CD14-positive monocyte (primary cell): ENCODE measurements around the gene PLAC9. TPM values are rescaled to one million over a fixed set of nuclear protein-coding genes. Genes with fewer than 3 reads are reported as not detected.
"Not testable (repeated sequence)": the region's sequence is repeated elsewhere in the genome, so short reads cannot be mapped to it uniquely, and the experiment has no call there.

ENCODE experiments used
- DNase-seq, 3 donors: peaks; one replicate each; pipeline ENCODE4 v3.0.0-alpha.2; 2011 to 2022
- H2AFZ ChIP-seq: 2 replicates; pipeline ENCODE4 v1.6.0; 2012; ENCODE audit warnings: mild to moderate bottlenecking, low read depth, low read length, inconsistent platforms; ENCODE audit not compliant: insufficient read depth, poor library complexity, severe bottlenecking
- H3K27ac ChIP-seq, 2 donors: 1 replicate in 1 of 2; 2 replicates in 1 of 2; pipeline ENCODE4 v1.5.1; 2012 to 2013; ENCODE audit warnings: low read length in 2 of 2, control low read depth in 1 of 2, inconsistent platforms in 1 of 2, low read depth in 1 of 2, mild to moderate bottlenecking in 1 of 2
- H3K27me3 ChIP-seq, 2 donors: one replicate each; pipeline versions ENCODE4 v1.6.0 to v1.6.1; 2011 to 2013; ENCODE audit warnings: low read length in 2 of 2; ENCODE audit not compliant: control insufficient read depth in 2 of 2, insufficient read depth in 2 of 2
- H3K36me3 ChIP-seq, 2 donors: replicated peaks in 1 of 2; 1 replicate in 1 of 2; 2 replicates in 1 of 2; pipeline versions ENCODE4 v1.5.1 to v1.6.1; 2012 to 2013; ENCODE audit warnings: low read length in 2 of 2, control low read depth in 1 of 2, inconsistent platforms in 1 of 2, mild to moderate bottlenecking in 1 of 2; ENCODE audit not compliant: insufficient read depth in 2 of 2, control insufficient read depth in 1 of 2
- H3K4me1 ChIP-seq, 2 donors: 1 replicate in 1 of 2; 2 replicates in 1 of 2; pipeline versions ENCODE4 v1.5.1 to v1.6.1; 2012 to 2013; ENCODE audit warnings: low read length in 2 of 2, control low read depth in 1 of 2, inconsistent platforms in 1 of 2, mild to moderate bottlenecking in 1 of 2, moderate library complexity in 1 of 2; ENCODE audit not compliant: insufficient read depth in 2 of 2, control insufficient read depth in 1 of 2
- H3K4me2 ChIP-seq: replicated peaks from 2 replicates; pipeline ENCODE3; 2012; ENCODE audit warnings: low read length, moderate library complexity, mild to moderate bottlenecking; ENCODE audit not compliant: poor library complexity, severe bottlenecking; ENCODE audit errors: extremely low read depth
- H3K4me3 ChIP-seq, 3 experiments: fragments of 200-600 bp in 1 of 3; sonication (generic) in 1 of 3; replicated peaks in 1 of 3; 1 replicate in 2 of 3; 2 replicates in 1 of 3; pipeline ENCODE4 v1.5.1; 2011 to 2013; ENCODE audit warnings: low read length in 3 of 3, mild to moderate bottlenecking in 3 of 3, control low read depth in 2 of 3, low read depth in 2 of 3, inconsistent platforms in 1 of 3, moderate library complexity in 1 of 3
- H3K79me2 ChIP-seq: 2 replicates; pipeline ENCODE4 v1.6.0; 2012; ENCODE audit warnings: mild to moderate bottlenecking, control low read depth, inconsistent platforms, low read length, moderate library complexity; ENCODE audit not compliant: insufficient read depth
- H3K9ac ChIP-seq: 2 replicates; pipeline ENCODE4 v1.6.0; 2017; ENCODE audit warnings: low read length, mild to moderate bottlenecking; ENCODE audit not compliant: insufficient read depth, poor library complexity, severe bottlenecking
- H3K9me3 ChIP-seq, 2 donors: replicated peaks in 1 of 2; 1 replicate in 1 of 2; 2 replicates in 1 of 2; pipeline versions ENCODE4 v1.5.1 to v1.6.1; 2012 to 2013; ENCODE audit warnings: low read length in 2 of 2, control low read depth in 1 of 2; ENCODE audit not compliant: control insufficient read depth in 1 of 2, insufficient read depth in 1 of 2
- H4K20me1 ChIP-seq: 2 replicates; pipeline ENCODE4 v1.6.0; 2012; ENCODE audit warnings: mild to moderate bottlenecking, low read length, control low read depth, moderate library complexity; ENCODE audit not compliant: insufficient read depth
- H3K27ac Mint-ChIP-seq, 7 donors: one replicate each; pipeline ENCODE4 v1.8.0; 2020; ENCODE audit warnings: mild to moderate bottlenecking in 7 of 7, mixed read lengths in 7 of 7, moderate library complexity in 6 of 7, inconsistent platforms in 2 of 7
- H3K27me3 Mint-ChIP-seq, 3 donors: one replicate each; pipeline ENCODE4 v1.8.0; 2021 to 2022; ENCODE audit warnings: low read depth in 3 of 3, mild to moderate bottlenecking in 3 of 3, mixed read lengths in 3 of 3, moderate library complexity in 3 of 3, inconsistent platforms in 1 of 3
- H3K36me3 Mint-ChIP-seq, 2 donors: one replicate each; pipeline ENCODE4 v1.8.0; 2020; ENCODE audit warnings: mixed read lengths in 2 of 2, inconsistent platforms in 1 of 2, mild to moderate bottlenecking in 1 of 2
- H3K4me1 Mint-ChIP-seq: one replicate; pipeline ENCODE4 v1.8.0; 2020; ENCODE audit warnings: mild to moderate bottlenecking, mixed read lengths
- H3K4me3 Mint-ChIP-seq, 2 donors: one replicate each; pipeline ENCODE4 v1.8.0; 2020; ENCODE audit warnings: mild to moderate bottlenecking in 2 of 2, mixed read lengths in 2 of 2, moderate library complexity in 1 of 2
- H3K9me3 Mint-ChIP-seq, 7 donors: one replicate each; pipeline ENCODE4 v1.8.0; 2020 to 2022; ENCODE audit warnings: mixed read lengths in 7 of 7, mild to moderate bottlenecking in 6 of 7, moderate library complexity in 6 of 7, inconsistent platforms in 2 of 7
- CTCF ChIP-seq: fragments of 200-600 bp; IDR thresholded peaks from one replicate; pipeline ENCODE4 v1.8.0; 2022; ENCODE audit warnings: antibody characterized with exemption, mild to moderate bottlenecking
- WGBS: methylation state at CpG from one replicate; pipeline ENCODE4 v1.1.5; 2013; ENCODE audit warnings: missing lambda C conversion rate; ENCODE audit not compliant: insufficient coverage; 5-methylcytosine and 5-hydroxymethylcytosine counted together
- intact Hi-C, 2 donors: fragments of 100-400 bp; cut with micrococcal nuclease; formaldehyde crosslinking; loops; one replicate each; pipeline versions ENCODE4 v1.15.0 to v1.15.1; 2023
- polyA plus RNA-seq, 3 donors: library from polyadenylated mRNA; depleted of rRNA in 1 of 3; unstranded in 2 of 3; stranded (reverse) in 1 of 3; fragments of 300-500 nt in 2 of 3; fragments of >200 nt in 1 of 3; fragmentation: Illumina TruSeq in 2 of 3; gene quantifications; 1 replicate in 2 of 3; 2 replicates in 1 of 3; pipeline ENCODE4 v1.2.3, GENCODE V29; 2012 to 2021

Gene PLAC9
- polyA plus RNA-seq, 3 donors, result not detected

- H3K27ac Mint-ChIP-seq, result no peak overlapping the region
- H3K4me3 ChIP-seq, result no peak overlapping the region
Observed at GRCh38 chr10:80144067-80144695, 11.7 kb downstream of the PLAC9 start.

GRCh38 chr10:80144696-80145131, 12.2 kb downstream of the PLAC9 start:
- H3K27ac Mint-ChIP-seq, result no peak overlapping the region
- WGBS, result 0% methylated on average over 7 of the region's 12 CpGs
- no peak for DNase-seq
- peaks cover 21% of the 10 kb centered on the region for H3K4me1 Mint-ChIP-seq
- Histone ChIP-seq H3K27me3 (peaks cover 0 to 5% of the 10 kb centered on the region in 2 donors), H3K4me2 (no peak overlapping the region), H3K27ac (no peak overlapping the region), H4K20me1 (peaks cover 3% of the 10 kb centered on the region), H3K4me3 (no peak overlapping the region), H3K4me1 (peaks cover 12 to 14% of the 10 kb centered on the region in 2 donors), H3K9ac (no peak overlapping the region), H3K9me3 (no peaks in the 10 kb centered on the region), H3K79me2 (no peaks in the 10 kb centered on the region), H2AFZ (no peak overlapping the region), H3K36me3 (peaks cover 0 to 8% of the 10 kb centered on the region in 2 donors)
- H3K4me3 Mint-ChIP-seq, result peak overlapping the region; percentile 45 to 79
- H3K27me3 Mint-ChIP-seq, result peaks cover 12 to 23% (median 12%) of the 10 kb centered on the region in 3 donors
- H3K9me3 Mint-ChIP-seq, result peaks cover 0 to 2% (median 0%) of the 10 kb centered on the region in 7 donors
- intact Hi-C loops, result loop anchor here (2.0 to 5.0 kb wide), 3 partner anchors 63 to 78 kb away; partner anchors contain the start of gene ANXA11 (in 1 of the 2)
- TF ChIP-seq CTCF, result no peak
- peaks cover 17 to 20% of the 10 kb centered on the region in 2 donors for H3K36me3 Mint-ChIP-seq

More at GRCh38 chr10:80144067-80144695, 11.7 kb downstream of the PLAC9 start:
- peak overlapping the region in 1 of 2 donors; percentile 79 for H3K4me3 Mint-ChIP-seq
- DNase-seq, result no peak
- Histone ChIP-seq H4K20me1 (peaks cover 3% of the 10 kb centered on the region), H3K4me1 (peaks cover 12 to 14% of the 10 kb centered on the region in 2 donors), H3K27me3 (peaks cover 0 to 5% of the 10 kb centered on the region in 2 donors), H3K36me3 (peaks cover 0 to 8% of the 10 kb centered on the region in 2 donors), H3K9ac (no peak overlapping the region), H3K4me2 (peak overlapping the region; percentile 37), H3K9me3 (no peaks in the 10 kb centered on the region), H3K27ac (no peak overlapping the region), H3K79me2 (no peaks in the 10 kb centered on the region), H2AFZ (no peak overlapping the region)
- peaks cover 12 to 23% (median 12%) of the 10 kb centered on the region in 3 donors for H3K27me3 Mint-ChIP-seq
- peak; percentile 61 for TF ChIP-seq CTCF
- intact Hi-C loops, result loop anchor here (2.0 to 5.0 kb wide), 2 partner anchors 77 to 78 kb away; no protein-coding TSS in a partner anchor
- peaks cover 0 to 2% (median 0%) of the 10 kb centered on the region in 7 donors for H3K9me3 Mint-ChIP-seq
- H3K4me1 Mint-ChIP-seq, result peaks cover 21% of the 10 kb centered on the region
- H3K36me3 Mint-ChIP-seq, result peaks cover 12 to 14% of the 10 kb centered on the region in 2 donors
- WGBS, result 7% methylated on average over 11 of the region's 28 CpGs

- not testable (repeated sequence) for H3K27me3 ChIP-seq, H2AFZ ChIP-seq, H3K9ac ChIP-seq, H3K9me3 Mint-ChIP-seq, H3K27ac ChIP-seq, DNase-seq, H3K4me3 ChIP-seq, H3K4me2 ChIP-seq, H3K79me2 ChIP-seq, H3K36me3 ChIP-seq, H3K9me3 ChIP-seq, H4K20me1 ChIP-seq, H3K4me3 Mint-ChIP-seq
- Mint-ChIP-seq H3K4me1 (peaks cover 21% of the 10 kb centered on the region), H3K27me3 (peaks cover 12 to 23% (median 12%) of the 10 kb centered on the region in 3 donors), H3K36me3 (peaks cover 23 to 27% of the 10 kb centered on the region in 2 donors), H3K27ac (peak overlapping the region in 1 of 7 donors; percentile 13)
- H3K4me1 ChIP-seq, result peaks cover 12 to 14% of the 10 kb centered on the region in 2 donors
- intact Hi-C loops, result loop anchor here in 1 of 2 donors (2.0 to 5.0 kb wide), 2 partner anchors 62 to 75 kb away; partner anchors contain the start of gene ANXA11
- 77% methylated on average over 8 of the region's 11 CpGs for WGBS
Observed at GRCh38 chr10:80145406-80146308, 13.1 kb downstream of the PLAC9 start.
